NOMO-1 treated with DMSO at 0.1 percent for 48 hours (cell line): ENCODE data around the gene NAA25.

ENCODE experiments used
- DNase-seq: peaks from one replicate; lab custom pipeline; 2025; ENCODE audit not compliant: unreplicated experiment; lab: John Stamatoyannopoulos, UW

NAA25 gene

GRCh38 chr12:112108202-112109079, at the start of gene NAA25:
TSS of gene NAA25 (minus strand) at chr12:112108783. CDS start at chr12:112108773, 10 bp downstream.
- DNase-seq: peak; percentile 81

- no peak for DNase-seq
Measured at GRCh38 chr12:112153893-112154219, 45.3 kb upstream of the NAA25 start.

- no peak for DNase-seq
Measured at GRCh38 chr12:112153181-112153892, 44.8 kb upstream of the NAA25 start.

GRCh38 chr12:112151766-112152541, 43.4 kb upstream of the NAA25 start:
- no peak for DNase-seq

- no peak for DNase-seq
Measured at GRCh38 chr12:112149596-112149995, 41.0 kb upstream of the NAA25 start.

- DNase-seq: no peak
Measured at GRCh38 chr12:112148031-112148513, 39.5 kb upstream of the NAA25 start.

- no peak for DNase-seq
Measured at GRCh38 chr12:112146123-112146522, 37.5 kb upstream of the NAA25 start.

GRCh38 chr12:112140728-112141127, 32.1 kb upstream of the NAA25 start:
- peak; percentile 97 for DNase-seq

- DNase-seq: no peak
Measured at GRCh38 chr12:112134731-112135130, 26.1 kb upstream of the NAA25 start.

GRCh38 chr12:112133418-112133817, 24.8 kb upstream of the NAA25 start:
- no peak for DNase-seq

GRCh38 chr12:112131686-112132085, 23.1 kb upstream of the NAA25 start:
- DNase-seq: no peak

- peak; percentile 93 for DNase-seq
Measured at GRCh38 chr12:112130441-112130998, 21.9 kb upstream of the NAA25 start.

GRCh38 chr12:112126911-112127310, 18.3 kb upstream of the NAA25 start:
- DNase-seq: no peak

- no peak for DNase-seq
Measured at GRCh38 chr12:112126000-112126438, 17.4 kb upstream of the NAA25 start.

GRCh38 chr12:112125250-112125999, 16.8 kb upstream of the NAA25 start, which contains the start of gene TRAFD1:
TSS of gene TRAFD1 (plus strand) at chr12:112125560. CDS start at chr12:112130523, 4,963 bp downstream.
- peak; percentile 96 for DNase-seq

GRCh38 chr12:112124918-112125249, 16.3 kb upstream of the NAA25 start:
- DNase-seq: no peak

- no peak for DNase-seq
Measured at GRCh38 chr12:112122823-112123690, 14.5 kb upstream of the NAA25 start.

- no peak for DNase-seq
Measured at GRCh38 chr12:112121780-112122565, 13.4 kb upstream of the NAA25 start.

GRCh38 chr12:112117685-112118084, 9.1 kb upstream of the NAA25 start:
- no peak for DNase-seq
